ENCODE measurements around the gene DPM2.

Gene DPM2

DNA sequence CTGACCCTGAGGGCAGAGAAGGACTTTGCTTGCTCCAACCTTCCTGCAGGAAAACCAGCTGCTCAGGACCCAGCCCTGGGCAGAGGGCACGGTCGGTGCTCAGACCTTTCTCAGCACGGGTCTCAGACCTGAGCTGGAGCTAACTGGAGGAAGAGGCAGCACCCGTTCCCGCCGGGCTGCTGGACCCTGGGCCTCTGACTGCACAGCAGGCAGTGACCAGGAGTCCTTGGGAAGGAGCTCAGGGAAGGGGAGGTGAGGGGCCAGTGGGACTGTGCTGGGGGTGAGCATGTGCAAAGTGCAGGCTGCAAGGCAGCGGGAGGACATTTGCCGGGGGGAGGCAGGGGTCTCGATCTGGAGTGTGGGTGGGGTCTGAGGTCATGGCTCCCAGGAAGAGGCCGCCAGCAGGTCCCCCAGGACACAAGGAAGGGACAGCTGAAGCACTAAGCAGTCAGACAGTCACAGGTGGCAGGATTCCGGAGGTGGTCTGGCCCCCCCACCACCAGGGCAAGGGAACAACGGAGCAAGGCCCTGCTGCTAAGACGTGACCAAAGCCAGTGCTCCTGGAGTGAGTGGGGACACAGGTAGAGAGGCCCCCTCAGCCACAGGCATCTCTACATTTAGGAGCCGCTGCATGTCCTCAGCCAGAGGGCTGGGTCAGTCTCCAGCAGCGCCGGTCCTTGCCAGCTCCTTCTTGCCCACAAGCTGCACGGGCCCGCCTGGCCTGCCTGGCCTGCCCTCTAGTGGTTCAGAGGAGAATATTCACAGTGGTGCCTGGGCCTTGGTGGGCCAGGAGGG lies 4.8 kb upstream of the DPM2 start:
- DNase-seq (ENCODE audit: low read depth, low spot score) = no peak
- H3K4me3 ChIP-seq (ENCODE audit: low read length) = no peak overlapping the region

GRCh38 chr9:127941961-127942215 lies 4.2 kb upstream of the DPM2 start:
- H3K4me3 ChIP-seq (ENCODE audit: low read length) = no peak overlapping the region
- no peak for DNase-seq (ENCODE audit: low read depth, low spot score)

- DNase-seq (ENCODE audit: low read depth, low spot score) = no peak
- H3K4me3 ChIP-seq (ENCODE audit: low read length) = no peak overlapping the region
These were observed 3.7 kb upstream of the DPM2 start for GRCh38 chr9:127941062-127941960.

- no peak for DNase-seq (ENCODE audit: low read depth, low spot score)
These were observed 2.9 kb upstream of the DPM2 start for GRCh38 chr9:127940593-127940992.

GRCh38 chr9:127938298-127938690 lies 640 bp upstream of the DPM2 start:
- no peak overlapping the region; the same call in 1 of the 2 replicates for H3K4me3 ChIP-seq (ENCODE audit: low read length)
- DNase-seq (ENCODE audit: low read depth, low spot score) = no peak

More at GRCh38 chr9:127940593-127940992, 2.9 kb upstream of the DPM2 start:
- no peak overlapping the region for H3K4me3 ChIP-seq (ENCODE audit: low read length)

DNA sequence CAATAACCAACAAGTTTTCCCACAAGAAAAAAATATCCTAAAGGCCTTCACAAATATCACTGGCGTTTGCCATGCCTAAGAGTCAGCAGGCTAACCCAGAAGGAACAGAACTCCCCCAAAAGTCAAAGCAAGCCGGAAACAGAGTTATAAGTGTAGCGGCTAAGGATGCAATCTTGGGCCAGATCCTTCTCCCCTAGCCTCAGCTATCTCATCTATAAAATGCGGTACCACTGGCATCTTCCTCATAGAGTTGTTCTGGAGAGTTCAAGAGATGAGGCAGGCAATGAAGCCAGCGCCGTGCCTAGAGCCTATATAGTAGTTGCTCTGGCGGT lies 632 bp downstream of the DPM2 start:
- peak overlapping the region; percentile 97 for H3K4me3 ChIP-seq (ENCODE audit: low read length)
- no peak for DNase-seq (ENCODE audit: low read depth, low spot score)

DNA sequence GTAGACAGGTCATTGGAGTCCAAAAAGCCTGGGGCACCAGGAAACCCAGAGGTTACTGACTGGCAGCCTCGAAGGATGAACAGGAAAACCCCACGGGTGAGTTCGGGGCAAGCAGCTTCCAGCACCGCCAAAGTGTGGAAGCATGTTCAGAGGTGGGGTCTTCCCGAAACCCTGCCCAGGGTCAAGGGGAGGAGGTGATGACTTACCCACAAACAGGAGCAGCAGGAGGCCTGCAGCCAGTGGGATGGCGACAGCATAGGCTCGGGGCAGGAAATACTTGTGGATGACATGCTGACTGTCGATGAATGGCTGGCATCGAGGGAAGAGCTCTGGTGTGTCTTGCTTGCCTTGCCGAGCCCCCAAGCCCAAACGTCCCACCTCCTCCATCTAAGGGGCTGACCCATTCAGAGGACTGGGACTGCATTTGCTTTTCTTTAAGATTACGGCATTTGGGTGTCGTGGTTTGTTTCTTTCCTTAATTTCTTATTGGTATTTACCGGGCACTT lies 1.3 kb downstream of the DPM2 start:
- H3K4me3 ChIP-seq (ENCODE audit: low read length) = peak overlapping the region; percentile 97

GRCh38 chr9:127935765-127936221 lies 1.9 kb downstream of the DPM2 start:
- no peak for DNase-seq (ENCODE audit: low read depth, low spot score)
- no peak overlapping the region for H3K4me3 ChIP-seq (ENCODE audit: low read length)

More for the DNA sequence above, 1.3 kb downstream of the DPM2 start:
- DNase-seq (ENCODE audit: low read depth, low spot score) = no peak

- DNase-seq (ENCODE audit: low read depth, low spot score) = no peak
- no peak overlapping the region for H3K4me3 ChIP-seq (ENCODE audit: low read length)
These were observed 2.7 kb downstream of the DPM2 start for GRCh38 chr9:127934986-127935385.

DNA sequence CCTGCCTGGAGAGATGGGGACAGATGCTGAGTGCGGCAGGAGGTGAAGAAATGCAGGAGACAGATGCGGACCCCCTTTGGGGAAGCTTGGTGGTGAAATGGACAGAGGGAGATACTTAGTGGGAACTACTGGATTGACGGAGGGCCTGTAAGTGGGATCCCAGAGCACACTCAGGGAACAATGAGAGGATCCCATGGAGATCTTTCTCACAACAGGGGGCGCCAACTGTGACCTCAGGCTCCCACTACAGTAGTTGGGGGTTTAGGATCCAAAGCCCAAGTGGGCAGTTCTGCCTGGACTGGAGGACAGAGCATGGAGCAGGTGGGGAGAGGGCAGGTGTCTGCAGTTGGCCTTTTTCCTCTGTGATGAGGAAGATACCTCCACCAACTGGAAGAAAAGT lies 3.4 kb downstream of the DPM2 start:
- no peak for DNase-seq (ENCODE audit: low read depth, low spot score)
- no peak overlapping the region for H3K4me3 ChIP-seq (ENCODE audit: low read length)

DNA sequence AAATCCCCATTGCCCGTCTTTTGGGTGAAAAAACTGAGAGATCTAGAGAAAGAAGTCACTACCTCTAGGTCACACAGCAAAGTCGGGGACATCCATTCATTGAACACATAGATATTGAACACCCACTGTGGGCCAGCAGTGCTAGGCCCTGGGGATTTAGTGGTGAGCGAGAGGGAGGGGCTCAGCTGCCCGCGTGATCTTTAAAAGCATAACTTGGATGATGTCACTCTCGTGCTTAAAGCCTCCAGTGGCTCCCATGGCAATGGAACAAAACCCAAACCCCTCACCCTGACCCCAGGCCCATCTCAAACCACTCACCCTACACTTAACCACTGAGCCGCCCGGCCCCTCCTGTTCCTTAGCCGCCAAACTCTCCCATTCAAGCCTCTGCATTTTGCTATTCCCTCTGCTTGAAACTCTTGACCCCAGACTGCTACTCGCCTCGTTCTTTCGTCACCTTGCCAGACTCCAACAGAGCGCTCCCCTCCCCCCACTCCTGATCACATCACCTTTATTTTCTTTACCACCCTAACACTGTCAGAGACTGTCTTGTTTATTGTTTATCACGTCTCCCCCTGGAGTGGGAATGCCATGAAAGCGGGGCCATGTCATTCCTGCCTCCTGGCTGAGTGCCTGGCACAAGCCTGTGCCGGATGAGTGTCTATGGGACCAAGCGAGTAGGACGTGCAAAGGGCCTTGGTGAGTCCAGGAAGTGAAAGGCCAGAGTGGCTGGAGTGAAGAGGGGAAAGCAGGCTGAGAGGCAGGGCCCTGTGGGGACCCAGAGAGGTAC lies 6.4 kb downstream of the DPM2 start:
- no peak overlapping the region for H3K4me3 ChIP-seq (ENCODE audit: low read length)
- no peak for DNase-seq (ENCODE audit: low read depth, low spot score)

DNA sequence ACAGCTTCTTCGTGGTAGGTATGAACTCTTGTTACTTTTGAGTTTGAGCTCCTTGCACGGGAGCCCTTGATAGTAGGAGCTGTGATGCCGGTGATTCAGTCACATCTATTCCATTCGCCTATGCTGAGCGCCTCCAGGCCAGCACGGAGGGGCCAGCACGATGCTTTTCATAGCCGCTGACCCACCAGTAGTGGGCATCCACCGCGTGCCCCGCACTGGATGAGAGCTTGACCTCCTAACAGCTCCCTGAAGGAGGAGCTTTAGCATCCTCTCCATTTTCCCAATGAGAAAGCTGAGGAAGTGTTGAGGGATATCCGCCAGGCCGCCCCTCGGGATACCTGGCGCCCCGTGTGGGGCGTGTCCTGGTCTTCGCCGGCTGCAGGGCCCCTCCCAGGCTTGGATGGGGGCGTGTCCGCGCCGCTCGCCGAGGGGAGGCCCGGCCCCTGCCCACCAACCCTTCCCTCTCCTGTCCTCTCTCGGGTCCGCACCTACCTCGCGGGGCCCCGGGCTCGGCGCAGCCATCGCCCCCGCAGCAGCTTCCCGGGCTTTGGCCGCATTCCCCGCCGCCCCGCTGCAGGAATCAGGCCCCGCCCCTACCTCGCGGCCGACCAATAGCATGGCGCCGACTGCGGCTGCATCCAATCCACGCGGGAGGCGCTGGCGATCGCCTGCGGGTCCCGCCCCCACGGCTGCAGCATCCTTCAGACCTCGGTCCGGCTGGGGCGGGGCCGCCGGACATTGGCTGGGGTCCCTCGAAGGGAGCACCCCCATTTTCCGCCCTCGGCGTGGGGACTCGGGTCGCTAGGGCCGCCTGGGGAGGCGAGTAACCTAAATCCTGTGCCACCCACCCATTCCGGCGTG lies 7.2 kb downstream of the DPM2 start, which contains the start of gene PIP5KL1:
PIP5KL1 (minus strand) TSS at position 547 of the 861 bp plus-strand sequence; CDS start at position 522, 25 bp downstream.
- H3K4me3 ChIP-seq (ENCODE audit: low read length) = no peak within 1 kb of the TSS
- DNase-seq (ENCODE audit: low read depth, low spot score) = no peak

DNA sequence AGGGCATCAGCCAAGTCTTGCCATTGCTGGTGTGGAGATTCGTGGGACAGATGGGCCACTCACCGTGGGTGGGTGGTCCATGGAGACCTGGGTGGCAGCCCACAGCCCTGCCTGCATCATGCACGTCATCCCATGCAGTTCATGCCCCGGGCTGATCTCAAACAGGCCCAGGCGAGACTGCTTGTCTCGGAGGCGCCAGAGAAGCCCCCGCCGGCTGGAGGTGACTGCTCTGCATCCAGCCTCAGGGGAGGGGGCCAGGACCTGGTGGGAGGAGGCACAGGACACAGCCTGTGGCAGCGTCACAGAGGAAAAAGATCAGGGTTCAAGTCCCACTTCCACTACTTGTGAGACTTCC lies 8.1 kb downstream of the DPM2 start:
- H3K4me3 ChIP-seq (ENCODE audit: low read length) = no peak overlapping the region

GRCh38 chr9:127928676-127929624 lies 8.7 kb downstream of the DPM2 start:
- no peak for DNase-seq (ENCODE audit: low read depth, low spot score)
- H3K4me3 ChIP-seq (ENCODE audit: low read length) = no peak overlapping the region

More for the DNA sequence above, 8.1 kb downstream of the DPM2 start:
- DNase-seq (ENCODE audit: low read depth, low spot score) = no peak

DNA sequence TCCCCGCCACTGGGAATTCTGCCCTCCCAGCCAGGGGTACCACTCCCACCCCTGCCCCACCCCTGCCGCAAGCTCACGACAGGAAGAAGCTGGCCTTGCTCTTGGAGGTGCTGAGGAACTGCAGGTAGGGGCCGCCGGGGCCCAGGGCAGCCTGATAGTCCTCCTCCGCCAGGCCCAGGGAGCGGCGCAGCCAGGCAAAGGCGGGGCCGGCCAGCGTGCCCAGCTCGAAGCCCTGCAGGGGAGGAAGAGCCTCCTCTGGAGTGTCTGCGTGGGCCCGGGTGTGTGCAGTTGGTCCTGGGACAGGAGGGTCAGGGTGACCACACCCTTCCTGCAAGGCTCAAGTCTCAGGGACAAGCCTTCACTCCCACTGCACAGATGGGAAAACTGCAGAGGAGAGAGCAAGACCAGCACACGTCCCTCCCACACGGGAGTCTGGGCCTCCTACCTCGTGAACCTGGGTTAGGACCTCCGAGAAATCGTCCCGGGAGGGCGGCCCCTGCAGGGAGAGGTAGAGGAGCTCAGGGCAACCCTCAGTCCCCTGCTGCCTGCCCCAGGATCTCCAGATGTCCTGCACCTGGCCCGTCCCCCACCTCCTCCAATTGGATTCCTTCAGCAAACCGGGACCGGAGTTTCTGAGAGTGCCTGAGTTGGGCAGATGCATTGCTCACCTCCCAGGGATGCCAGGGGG lies 9.5 kb downstream of the DPM2 start:
- H3K4me3 ChIP-seq (ENCODE audit: low read length) = no peak overlapping the region
- DNase-seq (ENCODE audit: low read depth, low spot score) = no peak

DNA sequence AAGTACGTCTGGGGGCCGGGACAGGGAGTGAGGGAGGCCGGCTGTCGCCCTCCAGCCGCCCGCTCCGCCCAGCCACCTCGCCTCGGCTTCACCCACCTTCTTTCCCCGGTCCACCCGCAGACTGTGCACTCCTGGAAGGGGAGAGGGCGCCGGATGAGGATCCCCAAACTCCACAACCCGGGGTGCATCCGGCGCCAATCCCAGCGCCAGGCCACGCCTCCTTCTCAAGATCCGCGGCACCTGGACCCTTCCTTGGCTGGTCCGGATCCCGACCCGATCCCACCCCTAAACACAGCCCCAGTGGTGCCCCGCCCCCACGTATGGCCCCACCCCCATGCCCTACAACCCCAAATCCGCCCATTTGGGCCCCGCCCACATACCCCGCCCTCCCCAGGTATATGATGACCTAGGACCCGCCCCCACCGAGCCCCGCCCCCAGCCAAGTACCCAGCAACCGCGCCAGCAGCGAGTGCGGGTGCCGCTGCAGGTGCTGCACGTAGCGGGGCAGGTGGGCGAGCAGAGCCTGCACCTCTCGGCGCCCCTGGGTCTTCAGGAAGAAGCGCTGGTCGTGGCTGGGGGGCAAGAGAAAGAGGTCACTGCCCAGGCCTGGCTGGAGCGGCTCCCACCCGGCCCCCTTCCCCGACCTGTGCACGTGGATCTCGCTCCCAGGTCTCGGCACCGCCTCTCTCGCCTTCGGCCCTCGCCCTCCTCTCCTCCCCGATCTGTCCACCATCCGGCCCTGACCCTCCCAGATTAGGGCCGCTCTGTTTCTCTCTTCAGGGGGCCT lies 10.3 kb downstream of the DPM2 start:
- DNase-seq (ENCODE audit: low read depth, low spot score) = no peak
- H3K4me3 ChIP-seq (ENCODE audit: low read length) = no peak overlapping the region

- no peak for DNase-seq (ENCODE audit: low read depth, low spot score)
- H3K4me3 ChIP-seq (ENCODE audit: low read length) = no peak overlapping the region
These were observed 10.8 kb downstream of the DPM2 start for GRCh38 chr9:127926906-127927200.

All from Jurkat, Clone E6-1 (cell line).